Gastroesophageal sphincter (tissue), 4 donors: ENCODE results near the gene DAB1. TPM values are rescaled to one million over a fixed set of nuclear protein-coding genes. Genes with fewer than 3 reads are reported as not detected.

Source experiments
- ATAC-seq: fragments of 150-250 bp; one replicate; pipeline ENCODE4 v1.9.1; 2016; ENCODE audit warnings: mild to moderate bottlenecking, moderate library complexity
- H3K27ac ChIP-seq, 4 donors: fragments of 200-600 bp; sonication (generic) in 3 of 4; 1 replicate in 3 of 4; 2 replicates in 1 of 4; pipeline ENCODE4 v1.5.1; 2016 to 2019
- H3K27me3 ChIP-seq: fragments of 200-600 bp; sonication (generic); one replicate; pipeline ENCODE4 v1.5.1; 2019
- H3K36me3 ChIP-seq, 2 donors: fragments of 200-600 bp; sonication (generic); one replicate each; pipeline ENCODE4 v1.5.1; 2019; ENCODE audit warnings: control low read depth in 1 of 2
- H3K4me1 ChIP-seq, 3 donors: fragments of 200-600 bp; sonication (generic); 1 replicate in 2 of 3; 2 replicates in 1 of 3; pipeline ENCODE4 v1.5.1; 2016 to 2019; ENCODE audit warnings: control low read depth in 2 of 3
- H3K4me3 ChIP-seq, 2 donors: fragments of 200-600 bp; sonication (generic); one replicate each; pipeline ENCODE4 v1.5.1; 2019; ENCODE audit warnings: mild to moderate bottlenecking in 1 of 2, moderate library complexity in 1 of 2
- H3K9me3 ChIP-seq, 3 donors: fragments of 200-600 bp; sonication (generic); one replicate each; pipeline ENCODE4 v1.5.1; 2017 to 2019; ENCODE audit warnings: control low read depth in 2 of 3
- EP300 ChIP-seq: sonication (generic); formaldehyde crosslinking; IDR thresholded peaks from one replicate; pipeline ENCODE4 v1.6.1; 2017; ENCODE audit warnings: antibody characterized with exemption, mild to moderate bottlenecking
- POLR2A ChIP-seq, 2 donors: fragments of 450-650 bp; IDR thresholded peaks; one replicate each; pipeline ENCODE4 v1.6.1; 2017; ENCODE audit warnings: antibody characterized with exemption in 2 of 2, mild to moderate bottlenecking in 2 of 2, moderate library complexity in 1 of 2
- POLR2AphosphoS5 ChIP-seq: sonication (generic); formaldehyde crosslinking; IDR thresholded peaks from one replicate; pipeline ENCODE4 v1.6.1; 2017; ENCODE audit warnings: antibody characterized with exemption
- WGBS, 2 donors: methylation state at CpG; one replicate each; pipeline ENCODE4 v1.1.5; 2018; ENCODE audit warnings: low coverage in 1 of 2; 5-methylcytosine and 5-hydroxymethylcytosine counted together
- total RNA-seq, 4 donors: library from RNA; depleted of rRNA; stranded (reverse); fragments of >200 nt; gene quantifications; one replicate each; pipeline ENCODE4 v1.1.0, GENCODE V29; 2016
- TF ChIP-seq, protein P1 (sequence below), 4 experiments: fragments of 200-600 bp in 2 of 4; fragments of 450-650 bp in 2 of 4; sonication (generic) in 1 of 4; IDR thresholded peaks; one replicate each; pipeline ENCODE4 v1.5.1; 2017 to 2019; ENCODE audit warnings: antibody characterized with exemption in 4 of 4, mild to moderate bottlenecking in 2 of 4, moderate library complexity in 2 of 4

Gene DAB1
- total RNA-seq, 4 donors from 2014 or later = 0.47 to 1.6 (median 1.1) TPM

DNA sequence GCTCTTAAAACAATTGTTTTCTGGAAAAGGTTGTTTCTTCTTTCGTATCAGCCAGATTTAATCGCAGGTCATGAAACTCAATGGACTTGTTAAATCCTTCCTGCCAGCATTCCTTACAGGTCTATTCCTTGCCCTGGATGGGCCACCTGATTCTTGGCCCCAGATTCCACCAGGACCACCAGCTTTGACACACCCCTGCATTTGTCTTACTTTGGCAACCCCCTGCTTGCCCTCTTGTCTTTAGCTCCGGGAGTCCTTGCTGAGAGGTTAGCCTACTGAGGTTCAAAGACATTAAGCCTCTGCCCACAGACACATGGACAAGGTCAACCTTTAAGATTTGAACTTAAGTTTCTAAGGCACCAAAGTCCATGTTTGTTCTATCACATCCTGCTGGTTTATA lies 27.1 kb upstream of the DAB1 start:
- TF ChIP-seq POLR2A (IDR thresholded peaks at IDR 0.05) (no peak), POLR2AphosphoS5 (no peak), EP300 (no peak)
- TF ChIP-seq, protein P1, sequence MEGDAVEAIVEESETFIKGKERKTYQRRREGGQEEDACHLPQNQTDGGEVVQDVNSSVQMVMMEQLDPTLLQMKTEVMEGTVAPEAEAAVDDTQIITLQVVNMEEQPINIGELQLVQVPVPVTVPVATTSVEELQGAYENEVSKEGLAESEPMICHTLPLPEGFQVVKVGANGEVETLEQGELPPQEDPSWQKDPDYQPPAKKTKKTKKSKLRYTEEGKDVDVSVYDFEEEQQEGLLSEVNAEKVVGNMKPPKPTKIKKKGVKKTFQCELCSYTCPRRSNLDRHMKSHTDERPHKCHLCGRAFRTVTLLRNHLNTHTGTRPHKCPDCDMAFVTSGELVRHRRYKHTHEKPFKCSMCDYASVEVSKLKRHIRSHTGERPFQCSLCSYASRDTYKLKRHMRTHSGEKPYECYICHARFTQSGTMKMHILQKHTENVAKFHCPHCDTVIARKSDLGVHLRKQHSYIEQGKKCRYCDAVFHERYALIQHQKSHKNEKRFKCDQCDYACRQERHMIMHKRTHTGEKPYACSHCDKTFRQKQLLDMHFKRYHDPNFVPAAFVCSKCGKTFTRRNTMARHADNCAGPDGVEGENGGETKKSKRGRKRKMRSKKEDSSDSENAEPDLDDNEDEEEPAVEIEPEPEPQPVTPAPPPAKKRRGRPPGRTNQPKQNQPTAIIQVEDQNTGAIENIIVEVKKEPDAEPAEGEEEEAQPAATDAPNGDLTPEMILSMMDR (IDR thresholded peaks at IDR 0.05) = no peak
- 49 to 53% methylated on average over 2 to 3 of the region's 3 CpGs for WGBS, 2 donors
- no peak overlapping the region for H3K4me3 ChIP-seq
- H3K9me3 ChIP-seq = no peaks in the 10 kb centered on the region
- H3K4me1 ChIP-seq = no peaks in the 10 kb centered on the region
- H3K36me3 ChIP-seq = no peaks in the 10 kb centered on the region
- peaks cover 5% of the 10 kb centered on the region for H3K27me3 ChIP-seq
- ATAC-seq = no peak
- H3K27ac ChIP-seq = no peak overlapping the region

DNA sequence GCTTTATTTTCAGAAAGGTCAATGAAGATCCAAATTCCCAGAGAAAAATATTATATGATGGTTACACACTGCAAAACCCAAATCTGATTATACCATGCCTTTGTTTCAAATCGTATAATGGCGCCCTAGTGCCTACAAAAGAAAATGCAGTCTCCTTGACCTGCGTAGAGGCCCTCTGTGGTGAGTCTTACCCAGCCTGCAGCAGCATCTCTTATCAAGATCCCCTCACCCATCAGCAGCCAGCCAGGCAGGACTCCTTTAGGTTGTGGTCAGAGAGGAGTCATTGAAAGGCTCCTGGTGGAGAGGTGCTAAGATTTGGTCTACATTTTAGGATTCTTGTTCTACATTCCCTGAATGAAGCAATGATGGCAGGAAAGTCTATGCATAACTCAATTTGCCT lies 23.7 kb upstream of the DAB1 start:
- H3K27me3 ChIP-seq = peaks cover 3% of the 10 kb centered on the region
- 60% methylated on average over 1 of the region's 3 CpGs; no CpG with 5 or more reads in 1 of the 2 donors for WGBS, 2 donors
- H3K9me3 ChIP-seq = no peaks in the 10 kb centered on the region
- no peak for ATAC-seq
- no peak overlapping the region for H3K27ac ChIP-seq
- no peak for TF ChIP-seq POLR2A (IDR thresholded peaks at IDR 0.05)
- no peak for TF ChIP-seq EP300
- TF ChIP-seq POLR2AphosphoS5 = no peak
- TF ChIP-seq, protein P1 (IDR thresholded peaks at IDR 0.05) = no peak
- no peak overlapping the region for H3K4me3 ChIP-seq
- no peaks in the 10 kb centered on the region for H3K36me3 ChIP-seq
- no peaks in the 10 kb centered on the region for H3K4me1 ChIP-seq

DNA sequence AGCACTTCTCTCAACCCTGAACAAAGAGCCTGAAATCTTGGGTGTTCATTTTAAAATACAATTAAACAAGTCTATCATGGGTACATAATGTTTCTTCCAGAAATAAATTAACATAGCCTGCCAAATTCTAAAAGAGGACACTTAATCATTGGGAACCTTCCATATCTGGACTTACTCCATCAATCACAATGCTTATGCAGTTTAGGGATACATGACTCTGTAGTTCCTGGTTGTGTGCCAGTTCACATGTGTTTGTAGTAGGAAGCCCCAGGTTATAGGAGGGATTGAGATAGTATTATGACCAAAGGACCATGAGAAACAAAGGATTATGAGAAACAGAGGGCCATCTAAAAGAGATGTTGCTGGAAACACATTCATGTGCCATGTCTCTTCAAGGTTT lies 19.1 kb upstream of the DAB1 start:
- Histone ChIP-seq H3K27ac (no peak overlapping the region), H3K4me3 (no peak overlapping the region), H3K27me3 (no peaks in the 10 kb centered on the region), H3K4me1 (no peaks in the 10 kb centered on the region), H3K9me3 (no peaks in the 10 kb centered on the region), H3K36me3 (no peaks in the 10 kb centered on the region)
- no peak for TF ChIP-seq POLR2AphosphoS5
- no peak for TF ChIP-seq POLR2A (IDR thresholded peaks at IDR 0.05)
- TF ChIP-seq EP300 = no peak
- TF ChIP-seq, protein P1 (IDR thresholded peaks at IDR 0.05) = no peak
- ATAC-seq = no peak

DNA sequence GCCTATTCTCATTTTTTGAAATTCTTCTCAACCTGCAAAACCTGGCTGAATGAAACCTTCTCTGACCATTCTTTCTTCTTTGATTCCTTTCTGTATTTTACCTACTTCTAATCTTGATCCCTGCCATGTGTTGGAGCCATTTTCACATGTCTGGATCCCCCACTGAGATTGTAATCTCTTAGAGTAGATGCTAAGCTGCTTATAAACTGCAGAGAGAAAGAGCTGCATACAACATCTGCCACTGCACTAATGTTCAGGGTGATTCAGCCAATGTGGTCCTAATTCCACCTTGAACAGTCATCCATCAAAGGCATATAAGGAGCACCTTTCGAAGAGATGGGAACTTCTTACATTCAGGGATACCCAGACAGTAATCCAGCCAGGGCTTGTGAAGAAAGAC lies 16.2 kb upstream of the DAB1 start:
- Histone ChIP-seq H3K27ac (no peak overlapping the region), H3K27me3 (no peaks in the 10 kb centered on the region), H3K9me3 (no peaks in the 10 kb centered on the region), H3K4me3 (no peak overlapping the region), H3K36me3 (no peaks in the 10 kb centered on the region), H3K4me1 (no peaks in the 10 kb centered on the region)
- 56 to 86% methylated on average over 1 of the region's 1 CpG for WGBS, 2 donors
- TF ChIP-seq POLR2A (IDR thresholded peaks at IDR 0.05) = no peak
- TF ChIP-seq POLR2AphosphoS5 = no peak
- TF ChIP-seq, protein P1 (IDR thresholded peaks at IDR 0.05) = no peak
- no peak for TF ChIP-seq EP300
- no peak for ATAC-seq

DNA sequence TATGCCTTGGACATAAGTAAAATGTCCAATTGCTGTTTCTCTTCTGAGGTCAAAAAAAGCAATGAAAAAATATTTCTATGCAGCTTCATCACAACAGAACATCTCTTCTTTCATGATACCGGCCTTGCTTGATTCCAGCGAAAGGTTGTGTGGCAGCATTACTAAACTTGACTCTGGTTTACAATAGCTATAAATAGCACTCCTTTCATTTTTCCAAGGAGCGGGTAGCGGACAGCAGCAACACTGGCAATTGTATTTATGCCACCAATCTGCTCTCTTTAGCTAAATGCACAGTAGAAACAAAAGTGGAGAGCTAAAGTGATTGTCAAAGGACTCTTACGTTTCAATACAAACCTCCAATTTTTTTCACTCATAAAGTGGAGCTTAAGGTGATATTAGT lies 7.5 kb upstream of the DAB1 start:
- TF ChIP-seq POLR2A (IDR thresholded peaks at IDR 0.05) = no peak
- TF ChIP-seq EP300 = no peak
- no peak for TF ChIP-seq POLR2AphosphoS5
- TF ChIP-seq, protein P1 (IDR thresholded peaks at IDR 0.05) = no peak
- Histone ChIP-seq H3K27me3 (peaks cover 14% of the 10 kb centered on the region), H3K27ac (no peak overlapping the region), H3K36me3 (no peaks in the 10 kb centered on the region), H3K9me3 (no peaks in the 10 kb centered on the region), H3K4me3 (no peak overlapping the region), H3K4me1 (peaks cover 0 to 8% (median 0%) of the 10 kb centered on the region in 3 donors)
- 33 to 40% methylated on average over 1 to 5 of the region's 5 CpGs for WGBS, 2 donors
- ATAC-seq = no peak
